HEK293T (cell line): ENCODE results near the gene ABHD11.
A peak's percentile ranks its signal among the peaks of the same experiment; 100 is the strongest.
"Not testable (repeated sequence)": the region's sequence is repeated elsewhere in the genome, so short reads cannot be mapped to it uniquely, and the experiment has no call there.

ENCODE experiments used
- CTCF ChIA-PET: fragments of 350-600 bp; formaldehyde crosslinking; extraction: SDS; loops from one replicate; lab custom pipeline; 2021; ENCODE audit warnings: antibody characterized with exemption, inconsistent platforms; lab: Yijun Ruan, JAX
- POLR2A ChIA-PET: fragments of 350-600 bp; formaldehyde crosslinking; extraction: SDS; loops from one replicate; lab custom pipeline; 2020; ENCODE audit warnings: antibody characterized with exemption, inconsistent platforms; lab: Yijun Ruan, JAX
- DNase-seq: peaks from one replicate; pipeline ENCODE4 v3.0.0; 2012; ENCODE audit warnings: mixed read lengths; ENCODE audit errors: extremely low spot score
- ARNT ChIP-seq: fragments of 450-650 bp; IDR thresholded peaks from 2 replicates; pipeline ENCODE4 v1.6.1; 2017; ENCODE audit warnings: mild to moderate bottlenecking
- BHLHE40 ChIP-seq: fragments of 450-650 bp; IDR thresholded peaks from 2 replicates; pipeline ENCODE4 v1.6.1; 2016; ENCODE audit warnings: mild to moderate bottlenecking, moderate library complexity, borderline replicate concordance
- CTBP1 ChIP-seq: fragments of 450-650 bp; IDR thresholded peaks from 2 replicates; pipeline ENCODE4 v1.6.1; 2016; ENCODE audit warnings: borderline replicate concordance
- ELF4 ChIP-seq: fragments of 450-650 bp; IDR thresholded peaks from 2 replicates; pipeline ENCODE4 v1.6.1; 2017; ENCODE audit warnings: antibody characterized with exemption
- FOXA1 ChIP-seq: fragments of 450-650 bp; IDR thresholded peaks from 2 replicates; pipeline ENCODE4 v1.6.1; 2016; ENCODE audit warnings: mild to moderate bottlenecking
- FOXK2 ChIP-seq: fragments of 450-650 bp; IDR thresholded peaks from 2 replicates; pipeline ENCODE4 v1.6.1; 2016; ENCODE audit warnings: mild to moderate bottlenecking
- FOXM1 ChIP-seq: fragments of 450-650 bp; IDR thresholded peaks from 2 replicates; pipeline ENCODE4 v1.6.1; 2017; ENCODE audit warnings: mild to moderate bottlenecking, borderline replicate concordance
- HDGF ChIP-seq: fragments of 450-650 bp; IDR thresholded peaks from 2 replicates; pipeline ENCODE4 v1.6.1; 2017; ENCODE audit warnings: antibody characterized with exemption, borderline replicate concordance
- L3MBTL2 ChIP-seq: fragments of 450-650 bp; conservative IDR thresholded peaks from 2 replicates; pipeline ENCODE4 v1.6.1; 2016; ENCODE audit warnings: mild to moderate bottlenecking
- LEF1 ChIP-seq: fragments of 450-650 bp; IDR thresholded peaks from 2 replicates; pipeline ENCODE4 v1.6.1; 2017; ENCODE audit warnings: mild to moderate bottlenecking, borderline replicate concordance
- NFRKB ChIP-seq: fragments of 450-650 bp; IDR thresholded peaks from 2 replicates; pipeline ENCODE4 v1.6.1; 2016; ENCODE audit warnings: mild to moderate bottlenecking, moderate library complexity
- PKNOX1 ChIP-seq: fragments of 450-650 bp; IDR thresholded peaks from 2 replicates; pipeline ENCODE4 v1.6.1; 2016
- SP1 ChIP-seq: fragments of 450-650 bp; IDR thresholded peaks from 2 replicates; pipeline ENCODE4 v1.6.1; 2017
- SUZ12 ChIP-seq: fragments of 450-650 bp; IDR thresholded peaks from 2 replicates; pipeline ENCODE4 v1.6.1; 2016; ENCODE audit warnings: mild to moderate bottlenecking
- TARDBP ChIP-seq: fragments of 450-650 bp; IDR thresholded peaks from 2 replicates; pipeline ENCODE4 v1.6.1; 2016
- ZNF384 ChIP-seq: fragments of 450-650 bp; IDR thresholded peaks from 2 replicates; pipeline ENCODE4 v1.6.1; 2016

Gene ABHD11

GRCh38 chr7:73738612-73739386 is at the start of gene ABHD11:
TSS of gene ABHD11 (minus strand) at chr7:73738802. CDS start at chr7:73738770, 32 bp downstream.
- TF ChIP-seq ZNF384, result no peak
- no peak for TF ChIP-seq PKNOX1
- TF ChIP-seq L3MBTL2, result peak; percentile 65
- peak; percentile 99 for DNase-seq
- CTCF ChIA-PET, result interaction anchor here (0.7 to 1.4 kb wide), 3 partner anchors 10 to 110 kb away, joined by 5 read pairs; partner anchors contain the start of gene METTL27
- POLR2A ChIA-PET, result interaction anchor here (0.6 to 2.9 kb wide), 25 partner anchors 9 to 216 kb away, joined by 3 to 13 read pairs (median 4); partner anchors contain the start of genes BAZ1B, CLDN3, METTL27 and STX1A

- CTCF ChIA-PET, DNase-seq, POLR2A ChIA-PET: not testable (repeated sequence)
These were observed 49.1 kb upstream of the ABHD11 start for GRCh38 chr7:73787786-73788048.

GRCh38 chr7:73786588-73786987 is 48.0 kb upstream of the ABHD11 start:
- TF ChIP-seq PKNOX1 (no peak), SUZ12 (no peak), BHLHE40 (no peak), SP1 (no peak), FOXA1 (no peak), ARNT (no peak), NFRKB (no peak), HDGF (no peak)
- ChIA-PET POLR2A (no interaction called here), CTCF (no interaction called here)
- no peak for DNase-seq

GRCh38 chr7:73779517-73779916 is 40.9 kb upstream of the ABHD11 start:
- DNase-seq, result no peak
- CTCF ChIA-PET, result interaction anchor here (0.7 kb wide), 1 partner anchor 46 kb away, joined by 3 read pairs; no protein-coding TSS in a partner anchor
- TF ChIP-seq ZNF384, result no peak
- POLR2A ChIA-PET, result no interaction called here

GRCh38 chr7:73778801-73779389 is 40.3 kb upstream of the ABHD11 start:
- CTCF ChIA-PET, result no interaction called here
- TF ChIP-seq SP1 (no peak), SUZ12 (no peak), FOXA1 (no peak), L3MBTL2 (no peak), ARNT (no peak), LEF1 (no peak), CTBP1 (no peak), NFRKB (no peak), ELF4 (no peak), TARDBP (no peak), PKNOX1 (no peak), HDGF (no peak), FOXM1 (no peak), FOXK2 (no peak), ZNF384 (no peak), BHLHE40 (no peak)
- POLR2A ChIA-PET, result no interaction called here
- no peak for DNase-seq

GRCh38 chr7:73774923-73775322 is 36.3 kb upstream of the ABHD11 start:
- POLR2A ChIA-PET, result no interaction called here
- CTCF ChIA-PET, result no interaction called here
- no peak for TF ChIP-seq ELF4
- no peak for TF ChIP-seq FOXA1
- TF ChIP-seq HDGF, result no peak
- no peak for TF ChIP-seq BHLHE40
- no peak for DNase-seq

GRCh38 chr7:73773700-73774517 is 35.3 kb upstream of the ABHD11 start:
- no peak for TF ChIP-seq SUZ12
- no peak for TF ChIP-seq PKNOX1
- TF ChIP-seq LEF1, result no peak
- no peak for TF ChIP-seq ZNF384
- no peak for TF ChIP-seq ELF4
- no peak for TF ChIP-seq FOXK2
- ChIA-PET POLR2A (no interaction called here), CTCF (no interaction called here)
- DNase-seq, result no peak
